Gastrocnemius medialis (tissue), 4 donors: ENCODE measurements around the gene SMURF1. TPM values are rescaled to one million over a fixed set of nuclear protein-coding genes. Genes with fewer than 3 reads are reported as not detected.

Source experiments
- ATAC-seq, 2 donors: fragments of 150-250 bp; one replicate each; pipeline ENCODE4 v1.9.1; 2016
- DNase-seq, 2 donors: peaks; one replicate each; pipeline ENCODE4 v3.0.0-alpha.2; 2019
- H3K27ac ChIP-seq, 4 donors: fragments of 200-600 bp; sonication (generic); 1 replicate in 1 of 4; 2 replicates in 3 of 4; pipeline ENCODE4 v1.5.1; 2016 to 2018; ENCODE audit warnings: mild to moderate bottlenecking in 2 of 4, moderate library complexity in 1 of 4
- H3K27me3 ChIP-seq, 3 donors: fragments of 200-600 bp; sonication (generic) in 2 of 3; 1 replicate in 1 of 3; 2 replicates in 2 of 3; pipeline versions ENCODE4 v1.5.1 to v1.6.0; 2016 to 2019; ENCODE audit warnings: mild to moderate bottlenecking in 1 of 3, moderate library complexity in 1 of 3
- H3K36me3 ChIP-seq, 2 donors: fragments of 200-600 bp; sonication (generic) in 1 of 2; one replicate each; pipeline ENCODE4 v1.5.1; 2017 to 2018
- H3K4me1 ChIP-seq, 2 donors: fragments of 200-600 bp; sonication (generic) in 1 of 2; one replicate each; pipeline ENCODE4 v1.5.1; 2016 to 2017; ENCODE audit warnings: mild to moderate bottlenecking in 2 of 2
- H3K4me3 ChIP-seq, 4 donors: fragments of 200-600 bp; sonication (generic) in 3 of 4; 1 replicate in 1 of 4; 2 replicates in 3 of 4; pipeline ENCODE4 v1.5.1; 2016 to 2019; ENCODE audit warnings: mild to moderate bottlenecking in 2 of 4
- H3K9me3 ChIP-seq, 3 donors: fragments of 200-600 bp; sonication (generic) in 2 of 3; 1 replicate in 1 of 3; 2 replicates in 2 of 3; pipeline ENCODE4 v1.5.1; 2016 to 2019
- CTCF ChIP-seq, 5 experiments: fragments of 450-650 bp in 3 of 5; fragments of 200-600 bp in 2 of 5; sonication (generic) in 2 of 5; IDR thresholded peaks in 4 of 5; conservative IDR thresholded peaks in 1 of 5; 1 replicate in 4 of 5; 2 replicates in 1 of 5; pipeline ENCODE4 v1.5.1; 2016 to 2019; ENCODE audit warnings: antibody characterized with exemption in 5 of 5, mild to moderate bottlenecking in 3 of 5, moderate library complexity in 3 of 5
- POLR2A ChIP-seq, 2 donors: fragments of 450-650 bp; IDR thresholded peaks; one replicate each; pipeline ENCODE4 v1.6.1; 2017; ENCODE audit warnings: antibody characterized with exemption in 2 of 2, mild to moderate bottlenecking in 2 of 2, moderate library complexity in 2 of 2
- in situ Hi-C, 4 donors: fragments of 200-750 bp; cut with MboI; loops; one replicate each; pipeline versions ENCODE4 v1.15.0 to v1.8.0; 2017; ENCODE audit warnings: low sequenced_read_pairs in 4 of 4
- intact Hi-C: fragments of 100-400 bp; cut with DNase I; formaldehyde crosslinking; loops from one replicate; pipeline ENCODE4 v1.15.1; 2023; ENCODE audit warnings: low total_unique reads
- total RNA-seq, 4 donors: library from RNA; depleted of rRNA; stranded (reverse); fragments of >200 nt; gene quantifications; one replicate each; pipeline versions ENCODE4 v1.1.0 to v1.2.3, GENCODE V29; 2016

The SMURF1 gene
- total RNA-seq, 4 donors from 2014 or later, result 15.4 to 44.8 (median 18.3) TPM

GRCh38 chr7:99028261-99028973 lies 115.5 kb downstream of the SMURF1 start:
- Histone ChIP-seq H3K27ac (peak overlapping the region; percentile 57 to 84 (median 75)), H3K4me3 (no peak overlapping the region), H3K27me3 (no peaks in the 10 kb centered on the region), H3K4me1 (peaks cover 0 to 14% of the 10 kb centered on the region in 2 donors), H3K9me3 (no peaks in the 10 kb centered on the region), H3K36me3 (peaks cover 0 to 53% of the 10 kb centered on the region in 2 donors)
- in situ Hi-C loops (no loop called here), intact Hi-C loops (no loop called here)
- no peak for ATAC-seq
- DNase-seq, result no peak
- TF ChIP-seq CTCF (IDR thresholded peaks at IDR 0.05 in 4 of 5, conservative IDR thresholded peaks at IDR 0.05 in 1 of 5), result no peak
- no peak for TF ChIP-seq POLR2A (IDR thresholded peaks at IDR 0.05)

DNA sequence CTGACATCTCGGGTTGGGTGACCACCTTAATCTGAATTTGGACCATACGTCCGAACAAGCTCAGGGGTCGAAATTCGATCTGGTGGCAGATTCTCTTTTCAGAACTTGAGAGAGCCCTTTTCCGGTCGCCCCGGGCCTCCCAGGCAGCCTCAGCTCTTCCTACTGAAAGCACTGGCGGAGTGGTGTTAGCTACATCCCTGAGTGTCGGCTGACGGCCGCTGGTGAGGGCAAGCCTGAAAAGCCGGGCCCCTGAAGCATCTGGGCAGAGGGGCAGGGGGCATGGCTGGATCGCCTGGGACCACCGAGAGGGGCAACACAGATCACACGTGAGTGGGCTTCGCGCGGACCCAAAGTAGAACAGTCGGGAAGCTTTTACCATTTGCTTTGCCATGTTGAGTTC lies 116.1 kb downstream of the SMURF1 start:
- in situ Hi-C loops, result no loop called here

DNA sequence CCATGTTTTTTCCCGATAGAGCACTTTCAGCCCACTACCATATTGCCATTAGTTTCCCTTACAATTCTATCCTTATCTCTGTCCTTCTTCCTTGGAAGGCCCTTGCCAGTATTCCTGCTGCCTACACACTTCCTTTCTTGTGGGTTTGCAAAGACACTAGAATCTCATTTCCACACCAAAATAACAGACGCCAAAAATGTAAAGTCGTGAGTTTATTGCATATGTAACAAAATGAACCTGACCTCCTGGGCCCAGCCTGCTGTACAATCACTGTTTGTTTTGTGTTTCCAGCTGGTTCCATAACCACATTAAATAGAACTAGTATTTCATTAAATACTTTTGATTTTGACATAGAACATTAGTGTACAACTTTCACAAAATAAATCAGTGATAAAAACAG lies 116.7 kb downstream of the SMURF1 start:
- ATAC-seq (no peak), DNase-seq (no peak)
- Histone ChIP-seq H3K4me3 (no peak overlapping the region), H3K36me3 (peaks cover 0 to 42% of the 10 kb centered on the region in 2 donors), H3K27ac (no peak overlapping the region), H3K4me1 (peaks cover 0 to 14% of the 10 kb centered on the region in 2 donors), H3K9me3 (no peaks in the 10 kb centered on the region), H3K27me3 (no peaks in the 10 kb centered on the region)
- TF ChIP-seq CTCF (IDR thresholded peaks at IDR 0.05 in 4 of 5, conservative IDR thresholded peaks at IDR 0.05 in 1 of 5) (no peak), POLR2A (IDR thresholded peaks at IDR 0.05) (no peak)
- in situ Hi-C loops (no loop called here), intact Hi-C loops (no loop called here)

More for the DNA sequence above, 116.1 kb downstream of the SMURF1 start:
- no peaks in the 10 kb centered on the region for H3K27me3 ChIP-seq
- no peak for DNase-seq
- H3K4me3 ChIP-seq, result no peak overlapping the region
- intact Hi-C loops, result no loop called here
- peaks cover 0 to 14% of the 10 kb centered on the region in 2 donors for H3K4me1 ChIP-seq
- peak overlapping the region in 3 of 4 donors; percentile 57 to 84 (median 79) for H3K27ac ChIP-seq
- peaks cover 0 to 48% of the 10 kb centered on the region in 2 donors for H3K36me3 ChIP-seq
- ATAC-seq, result no peak
- TF ChIP-seq CTCF (IDR thresholded peaks at IDR 0.05 in 4 of 5, conservative IDR thresholded peaks at IDR 0.05 in 1 of 5), result no peak
- TF ChIP-seq POLR2A (IDR thresholded peaks at IDR 0.05), result no peak
- H3K9me3 ChIP-seq, result no peaks in the 10 kb centered on the region

- H3K4me1 ChIP-seq, result peaks cover 0 to 3% of the 10 kb centered on the region in 2 donors
- DNase-seq (no peak), ATAC-seq (peak; percentile 67 to 71)
- peaks cover 0 to 13% of the 10 kb centered on the region in 2 donors for H3K36me3 ChIP-seq
- H3K9me3 ChIP-seq, result no peaks in the 10 kb centered on the region
- TF ChIP-seq POLR2A (IDR thresholded peaks at IDR 0.05), result no peak
- no peak for TF ChIP-seq CTCF (IDR thresholded peaks at IDR 0.05 in 4 of 5, conservative IDR thresholded peaks at IDR 0.05 in 1 of 5)
- in situ Hi-C loops, result no loop called here
- intact Hi-C loops, result no loop called here
- peak overlapping the region; percentile 36 to 60 (median 46) for H3K27ac ChIP-seq
- no peak overlapping the region for H3K4me3 ChIP-seq
- no peaks in the 10 kb centered on the region for H3K27me3 ChIP-seq
Observed at GRCh38 chr7:99024066-99024465, 119.8 kb downstream of the SMURF1 start.
